HG03196 (cell line): ENCODE data around the gene SRPK3.
"Not testable (repeated sequence)": the region's sequence is repeated elsewhere in the genome, so short reads cannot be mapped to it uniquely, and the experiment has no call there.

Source experiments
- ATAC-seq: cut with Tn5 transposase; IDR thresholded peaks from one replicate; pipeline ENCODE4 v1.9.1; 2021; ENCODE audit not compliant: unreplicated experiment

SRPK3 gene

DNA sequence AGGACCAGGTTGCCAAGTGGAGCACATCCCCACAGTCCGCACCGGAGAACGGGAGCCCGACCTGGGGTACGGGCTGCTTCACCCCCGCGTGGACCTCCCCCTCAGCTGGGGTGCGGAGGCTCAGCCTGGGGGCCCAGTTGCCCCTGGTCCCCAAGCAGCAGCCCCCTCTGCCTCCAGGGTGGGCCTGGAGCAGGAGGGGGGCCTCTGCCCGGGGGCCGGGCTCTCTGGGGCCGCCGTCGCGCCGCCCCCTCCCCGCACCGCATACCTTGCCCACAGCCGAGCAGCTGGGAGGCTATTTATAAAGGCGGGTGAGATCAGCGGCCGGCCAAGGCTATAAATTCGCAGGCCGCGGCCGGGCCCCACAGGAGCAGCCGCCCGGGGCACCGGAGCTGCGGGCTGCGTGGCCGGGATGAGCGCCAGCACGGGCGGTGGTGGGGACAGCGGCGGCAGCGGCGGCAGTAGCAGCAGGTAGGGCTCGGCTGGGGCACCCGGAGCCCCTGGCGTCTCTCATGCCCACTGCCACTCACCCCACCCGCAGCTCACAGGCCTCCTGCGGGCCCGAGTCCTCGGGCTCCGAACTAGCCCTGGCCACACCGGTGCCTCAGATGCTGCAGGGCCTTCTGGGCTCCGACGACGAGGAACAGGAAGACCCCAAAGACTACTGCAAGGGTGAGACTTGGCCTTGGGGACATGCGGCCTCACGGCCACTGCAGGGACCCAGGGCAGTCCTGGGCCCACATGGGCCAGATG lies at the start of gene SRPK3:
SRPK3 (plus strand) TSS at position 364 of the 750 bp plus-strand sequence; CDS start at position 410, 46 bp downstream.
- ATAC-seq = no peak

- no peak for ATAC-seq
Measured at GRCh38 chrX:153731117-153731844, 49.6 kb upstream of the SRPK3 start.

GRCh38 chrX:153731845-153732215 lies 49.0 kb upstream of the SRPK3 start:
- ATAC-seq = no peak

GRCh38 chrX:153732401-153732800 lies 48.4 kb upstream of the SRPK3 start:
- no peak for ATAC-seq

- no peak for ATAC-seq
Measured at GRCh38 chrX:153733651-153734240, 47.1 kb upstream of the SRPK3 start.

DNA sequence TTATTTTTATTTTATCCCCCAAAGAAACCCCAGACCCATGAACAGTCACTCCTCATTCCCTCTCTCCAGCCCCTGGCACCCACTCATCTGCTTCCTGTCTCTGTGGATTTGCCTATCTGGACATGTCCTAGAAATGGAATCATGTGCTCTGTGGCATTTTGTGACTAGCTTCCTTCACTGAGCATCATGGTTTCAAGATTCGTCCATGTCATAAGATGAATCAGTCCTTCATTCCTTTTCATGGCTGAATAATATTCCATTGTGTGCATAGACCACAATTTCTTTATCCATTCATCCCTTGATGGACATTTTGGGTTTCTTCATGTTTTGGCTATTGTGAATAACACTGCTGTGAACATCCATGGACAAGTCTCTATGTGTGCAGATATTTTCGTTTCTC lies 46.0 kb upstream of the SRPK3 start:
- no peak for ATAC-seq

DNA sequence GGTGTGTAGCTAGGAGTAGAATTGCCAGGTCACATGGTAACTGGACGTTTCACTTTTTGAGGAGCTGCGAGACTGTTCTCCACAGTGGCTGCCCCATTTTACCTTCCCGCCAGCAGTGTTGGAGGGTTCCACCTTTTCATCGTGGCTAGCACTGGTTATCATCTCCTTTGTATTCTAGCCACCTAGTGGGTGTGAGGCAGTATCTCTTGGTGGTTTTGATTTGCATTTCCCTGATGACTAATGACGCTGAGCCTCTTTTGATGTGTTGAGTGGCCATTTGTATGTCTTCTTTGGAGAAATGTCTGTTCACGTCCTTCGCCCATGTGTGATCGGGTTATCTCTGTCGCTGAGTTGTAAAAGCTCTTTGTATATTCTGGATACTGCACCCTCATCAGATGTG lies 45.6 kb upstream of the SRPK3 start:
- no peak for ATAC-seq

DNA sequence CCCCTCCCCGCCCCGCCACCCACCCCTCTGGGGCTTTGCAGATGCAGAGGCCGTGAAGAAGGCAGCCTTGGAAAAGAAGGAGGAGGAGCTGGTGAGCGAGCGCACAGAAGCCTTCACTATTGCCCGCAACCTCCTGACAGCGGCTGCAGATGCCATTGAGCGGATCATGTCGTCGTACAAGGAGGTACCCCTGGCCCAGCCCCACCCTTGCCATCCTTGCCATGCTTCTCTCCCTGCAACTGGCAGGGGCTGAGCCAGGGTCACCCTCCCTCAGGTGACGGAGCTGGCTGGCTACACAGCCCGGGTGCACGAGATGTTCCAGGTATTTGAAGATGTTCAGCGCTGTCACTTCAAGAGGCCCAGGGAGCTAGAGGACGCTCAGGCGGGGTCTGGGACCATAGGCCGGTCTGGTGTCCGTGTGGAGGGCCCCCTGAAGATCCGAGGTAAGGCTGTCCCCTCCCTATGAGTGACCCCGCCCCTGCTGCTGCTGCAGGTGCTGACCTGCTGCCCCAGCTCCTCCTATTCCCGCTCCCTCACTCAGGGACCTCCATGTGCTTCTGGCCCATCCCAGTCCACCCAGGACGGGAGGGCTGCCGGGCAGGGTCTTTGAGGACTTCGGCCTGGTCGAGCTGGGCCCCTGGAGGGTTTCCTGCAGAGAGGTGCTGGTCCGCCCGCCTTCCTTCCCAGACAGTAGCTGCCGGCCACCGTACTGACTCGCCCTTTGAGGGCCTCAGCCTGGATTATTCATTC lies 44.6 kb upstream of the SRPK3 start:
- ATAC-seq = no peak

- no peak for ATAC-seq
Measured at GRCh38 chrX:153736871-153737441, 43.9 kb upstream of the SRPK3 start.

- ATAC-seq = no peak
Measured at GRCh38 chrX:153738056-153738605, 42.7 kb upstream of the SRPK3 start.

GRCh38 chrX:153739754-153740486 lies 40.9 kb upstream of the SRPK3 start:
- no peak for ATAC-seq

GRCh38 chrX:153740631-153741222 lies 40.1 kb upstream of the SRPK3 start:
- no peak for ATAC-seq

DNA sequence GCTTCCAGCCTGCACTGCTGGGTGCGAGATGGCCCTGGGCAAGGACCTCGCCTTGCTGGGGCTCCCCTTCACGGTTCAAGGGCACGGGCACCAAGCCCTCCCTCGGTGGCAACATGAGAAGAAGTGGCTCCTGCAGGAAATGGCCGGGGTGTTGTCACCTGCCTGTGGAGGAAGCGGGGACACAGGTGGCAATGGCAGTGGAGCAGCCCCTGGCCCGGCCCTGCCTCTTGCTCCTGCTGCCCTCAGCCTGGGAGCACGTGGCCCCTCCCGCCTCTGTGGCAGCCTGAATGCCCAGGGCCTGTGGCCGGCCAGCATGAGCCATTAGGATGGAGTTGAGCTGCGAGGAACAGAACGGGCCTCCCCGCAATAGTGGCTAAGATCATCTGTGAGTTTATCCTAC lies 39.4 kb upstream of the SRPK3 start:
- ATAC-seq = no peak

DNA sequence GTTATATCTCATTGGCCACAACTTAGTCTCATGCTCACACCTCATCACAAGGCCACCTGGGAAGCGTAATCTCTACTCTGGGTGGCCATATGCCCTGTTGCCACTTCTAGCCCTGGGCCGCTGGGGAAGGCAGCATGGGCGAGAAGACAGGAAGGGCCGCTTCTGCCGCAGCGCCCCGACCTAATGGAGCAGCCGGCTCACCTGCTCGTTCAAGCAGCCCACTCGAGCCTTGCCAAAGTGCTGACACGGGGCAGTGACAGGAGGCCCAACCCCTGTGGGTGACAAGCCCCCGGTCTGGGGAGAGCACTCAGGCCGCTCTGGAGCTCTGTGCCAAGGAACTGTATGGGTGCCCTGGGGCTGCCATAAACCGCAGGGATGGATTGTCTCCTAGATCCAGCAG lies 38.7 kb upstream of the SRPK3 start:
- not testable (repeated sequence) for ATAC-seq

GRCh38 chrX:153742796-153743467 lies 37.9 kb upstream of the SRPK3 start:
- not testable (repeated sequence) for ATAC-seq

- not testable (repeated sequence) for ATAC-seq
Measured at GRCh38 chrX:153743468-153744209, 37.2 kb upstream of the SRPK3 start.

DNA sequence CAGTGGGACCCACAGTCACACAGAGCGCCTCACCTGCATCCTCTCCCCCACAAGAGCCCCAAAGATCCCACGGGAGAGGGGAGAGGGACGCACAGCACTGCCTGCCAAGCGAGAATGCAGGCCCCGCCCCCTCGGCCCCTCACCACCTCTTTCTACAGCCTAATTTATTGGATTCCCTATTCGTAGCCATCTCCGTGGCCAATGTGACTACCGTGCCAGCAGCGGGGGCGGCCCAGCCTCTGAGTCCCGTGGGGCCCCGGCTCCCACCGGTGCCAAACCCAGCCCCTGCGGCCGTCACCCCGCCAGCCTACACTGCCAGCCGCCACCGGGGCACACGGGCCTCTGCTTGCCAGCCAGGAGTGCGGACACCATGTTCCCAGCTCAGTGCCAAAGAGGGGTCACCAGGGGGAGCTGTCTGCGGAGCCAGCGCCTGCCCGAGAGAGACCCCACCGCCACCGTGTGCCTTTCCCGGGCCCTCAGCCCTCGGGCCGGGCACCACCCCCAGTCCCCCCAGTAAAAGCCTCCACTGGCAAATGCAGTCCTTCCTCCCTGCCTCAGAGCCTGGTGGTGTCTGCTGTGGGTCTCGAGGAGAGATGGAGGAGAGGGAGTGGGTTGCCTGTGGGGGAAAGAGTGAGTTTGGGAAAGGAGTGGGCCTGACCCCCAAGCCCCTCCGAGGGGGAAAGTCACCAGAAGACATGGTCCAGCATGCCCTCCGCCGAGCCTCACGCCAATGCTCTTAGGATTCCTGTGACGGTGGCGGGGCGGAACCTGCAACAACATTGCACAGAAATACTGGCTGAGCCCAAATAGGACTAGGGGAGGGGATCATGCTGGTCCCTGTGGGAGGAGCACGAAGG lies 36.4 kb upstream of the SRPK3 start:
- no peak for ATAC-seq

DNA sequence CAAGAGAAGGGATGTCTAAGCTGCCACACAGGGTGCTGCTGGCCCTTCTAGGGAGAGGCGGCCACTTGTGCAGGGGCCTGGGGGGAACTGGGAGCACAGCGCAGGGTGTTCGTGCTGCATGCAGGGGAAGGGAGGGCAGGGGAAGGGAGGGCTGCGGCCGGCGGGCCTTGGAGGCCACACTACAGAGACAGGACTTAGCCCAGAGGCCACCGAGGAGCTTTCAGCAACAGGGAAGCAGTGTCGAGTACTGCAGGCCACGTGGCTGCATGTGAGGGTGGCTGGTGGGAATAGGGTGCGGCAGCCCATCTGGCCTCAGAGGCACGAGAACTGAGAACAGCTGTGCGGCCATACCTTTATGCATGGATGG lies 35.8 kb upstream of the SRPK3 start:
- not testable (repeated sequence) for ATAC-seq
